ENCODE measurements around the gene FILIP1L. TPM values are rescaled to one million over a fixed set of nuclear protein-coding genes. Genes with fewer than 3 reads are reported as not detected.

FILIP1L gene
- total RNA-seq, 2 experiments from 2014 or later: 1.5 to 1.7 TPM

- Mint-ChIP-seq H3K9me3 (ENCODE audit: insufficient read depth) (no peaks in the 10 kb centered on the region), H3K4me1 (ENCODE audit: low read depth) (peaks cover 5% of the 10 kb centered on the region), H3K4me3 (no peak overlapping the region), H3K36me3 (ENCODE audit: low read depth) (peaks cover 8% of the 10 kb centered on the region), H3K27ac (no peak overlapping the region), H3K27me3 (ENCODE audit: low read depth) (no peaks in the 10 kb centered on the region)
- ChIA-PET POLR2A (no interaction called here), CTCF (no interaction called here)
- ATAC-seq (no peak), DNase-seq (no peak)
These were observed 193.6 kb downstream of the FILIP1L start for GRCh38 chr3:99920481-99921376.

GRCh38 chr3:99919694-99920093, 194.6 kb downstream of the FILIP1L start:
- POLR2A ChIA-PET: no interaction called here
- Mint-ChIP-seq H3K4me1 (ENCODE audit: low read depth) (peaks cover 5% of the 10 kb centered on the region), H3K27me3 (ENCODE audit: low read depth) (no peaks in the 10 kb centered on the region), H3K4me3 (no peak overlapping the region), H3K27ac (no peak overlapping the region), H3K9me3 (ENCODE audit: insufficient read depth) (no peaks in the 10 kb centered on the region), H3K36me3 (ENCODE audit: low read depth) (peaks cover 6% of the 10 kb centered on the region)
- CTCF ChIA-PET: no interaction called here
- DNase-seq (no peak), ATAC-seq (no peak)

- H3K27me3 Mint-ChIP-seq (ENCODE audit: low read depth): no peaks in the 10 kb centered on the region
- no peak for ATAC-seq
- no peaks in the 10 kb centered on the region for H3K9me3 Mint-ChIP-seq (ENCODE audit: insufficient read depth)
- ChIA-PET CTCF (interaction anchor here (1.0 kb wide), 1 partner anchor 9 kb away, joined by 3 read pairs; no protein-coding TSS in a partner anchor), POLR2A (interaction anchor here (0.5 kb wide), 1 partner anchor 77 kb away, joined by 3 read pairs; no protein-coding TSS in a partner anchor)
- H3K27ac Mint-ChIP-seq: no peak overlapping the region
- no peak for DNase-seq
- peaks cover 5% of the 10 kb centered on the region for H3K4me1 Mint-ChIP-seq (ENCODE audit: low read depth)
- no peak overlapping the region for H3K4me3 Mint-ChIP-seq
- H3K36me3 Mint-ChIP-seq (ENCODE audit: low read depth): peaks cover 6% of the 10 kb centered on the region
These were observed 195.6 kb downstream of the FILIP1L start for GRCh38 chr3:99918715-99919114.

GRCh38 chr3:99915906-99916432, 198.3 kb downstream of the FILIP1L start:
- DNase-seq (no peak), ATAC-seq (no peak)
- CTCF ChIA-PET: interaction anchor here (1.2 kb wide), 1 partner anchor 13 kb away, joined by 3 read pairs; no protein-coding TSS in a partner anchor
- H3K4me3 Mint-ChIP-seq: no peak overlapping the region
- no peaks in the 10 kb centered on the region for H3K9me3 Mint-ChIP-seq (ENCODE audit: insufficient read depth)
- peaks cover 2% of the 10 kb centered on the region for H3K4me1 Mint-ChIP-seq (ENCODE audit: low read depth)
- POLR2A ChIA-PET: no interaction called here
- no peak overlapping the region for H3K27ac Mint-ChIP-seq
- no peaks in the 10 kb centered on the region for H3K27me3 Mint-ChIP-seq (ENCODE audit: low read depth)
- peaks cover 3% of the 10 kb centered on the region for H3K36me3 Mint-ChIP-seq (ENCODE audit: low read depth)

- ATAC-seq: no peak
- H3K9me3 Mint-ChIP-seq (ENCODE audit: insufficient read depth): no peaks in the 10 kb centered on the region
- no peak overlapping the region for H3K4me3 Mint-ChIP-seq
- DNase-seq: no peak
- ChIA-PET CTCF (no interaction called here), POLR2A (no interaction called here)
- no peaks in the 10 kb centered on the region for H3K4me1 Mint-ChIP-seq (ENCODE audit: low read depth)
- no peaks in the 10 kb centered on the region for H3K36me3 Mint-ChIP-seq (ENCODE audit: low read depth)
- no peaks in the 10 kb centered on the region for H3K27me3 Mint-ChIP-seq (ENCODE audit: low read depth)
- H3K27ac Mint-ChIP-seq: no peak overlapping the region
These were observed 202.9 kb downstream of the FILIP1L start for GRCh38 chr3:99911433-99911832.

GRCh38 chr3:99910752-99911290, 203.5 kb downstream of the FILIP1L start:
- CTCF ChIA-PET: no interaction called here
- Mint-ChIP-seq H3K4me1 (ENCODE audit: low read depth) (no peaks in the 10 kb centered on the region), H3K27me3 (ENCODE audit: low read depth) (no peaks in the 10 kb centered on the region), H3K36me3 (ENCODE audit: low read depth) (no peaks in the 10 kb centered on the region), H3K4me3 (no peak overlapping the region), H3K27ac (no peak overlapping the region), H3K9me3 (ENCODE audit: insufficient read depth) (no peaks in the 10 kb centered on the region)
- POLR2A ChIA-PET: no interaction called here
- no peak for ATAC-seq
- no peak for DNase-seq

GRCh38 chr3:99909714-99910495, 204.4 kb downstream of the FILIP1L start:
- H3K27me3 Mint-ChIP-seq (ENCODE audit: low read depth): no peaks in the 10 kb centered on the region
- DNase-seq: no peak
- CTCF ChIA-PET: interaction anchor here (0.6 to 1.3 kb wide), 3 partner anchors 9 to 78 kb away, joined by 3 read pairs; no protein-coding TSS in a partner anchor
- no peaks in the 10 kb centered on the region for H3K36me3 Mint-ChIP-seq (ENCODE audit: low read depth)
- no peak overlapping the region for H3K27ac Mint-ChIP-seq
- POLR2A ChIA-PET: no interaction called here
- H3K4me3 Mint-ChIP-seq: no peak overlapping the region
- no peaks in the 10 kb centered on the region for H3K4me1 Mint-ChIP-seq (ENCODE audit: low read depth)
- H3K9me3 Mint-ChIP-seq (ENCODE audit: insufficient read depth): no peaks in the 10 kb centered on the region
- no peak for ATAC-seq

- ChIA-PET CTCF (interaction anchor here (1.2 to 2.0 kb wide), 3 partner anchors 16 to 346 kb away, joined by 3 to 4 read pairs (median 3); no protein-coding TSS in a partner anchor), POLR2A (no interaction called here)
- ATAC-seq (no peak), DNase-seq (no peak)
- no peaks in the 10 kb centered on the region for H3K27me3 Mint-ChIP-seq (ENCODE audit: low read depth)
- H3K4me3 Mint-ChIP-seq: no peak overlapping the region
- H3K9me3 Mint-ChIP-seq (ENCODE audit: insufficient read depth): no peaks in the 10 kb centered on the region
- no peaks in the 10 kb centered on the region for H3K36me3 Mint-ChIP-seq (ENCODE audit: low read depth)
- H3K27ac Mint-ChIP-seq: no peak overlapping the region
- H3K4me1 Mint-ChIP-seq (ENCODE audit: low read depth): no peaks in the 10 kb centered on the region
These were observed 206.2 kb downstream of the FILIP1L start for GRCh38 chr3:99907959-99908544.

GRCh38 chr3:99903869-99904268, 210.4 kb downstream of the FILIP1L start:
- Mint-ChIP-seq H3K4me1 (ENCODE audit: low read depth) (no peaks in the 10 kb centered on the region), H3K27ac (no peak overlapping the region), H3K36me3 (ENCODE audit: low read depth) (no peaks in the 10 kb centered on the region), H3K9me3 (ENCODE audit: insufficient read depth) (no peaks in the 10 kb centered on the region), H3K27me3 (ENCODE audit: low read depth) (no peaks in the 10 kb centered on the region), H3K4me3 (no peak overlapping the region)
- ChIA-PET CTCF (interaction anchor here (1.3 kb wide), 1 partner anchor 57 kb away, joined by 3 read pairs; no protein-coding TSS in a partner anchor), POLR2A (no interaction called here)
- no peak for DNase-seq
- no peak for ATAC-seq

- Mint-ChIP-seq H3K4me1 (ENCODE audit: low read depth) (no peaks in the 10 kb centered on the region), H3K27me3 (ENCODE audit: low read depth) (no peaks in the 10 kb centered on the region), H3K9me3 (ENCODE audit: insufficient read depth) (no peaks in the 10 kb centered on the region), H3K27ac (no peak overlapping the region), H3K4me3 (no peak overlapping the region), H3K36me3 (ENCODE audit: low read depth) (no peaks in the 10 kb centered on the region)
- DNase-seq (no peak), ATAC-seq (no peak)
- POLR2A ChIA-PET: no interaction called here
- CTCF ChIA-PET: no interaction called here
These were observed 212.2 kb downstream of the FILIP1L start for GRCh38 chr3:99902091-99902490.

GRCh38 chr3:99901200-99901926, 212.9 kb downstream of the FILIP1L start:
- Mint-ChIP-seq H3K27ac (no peak overlapping the region), H3K9me3 (ENCODE audit: insufficient read depth) (no peaks in the 10 kb centered on the region), H3K4me1 (ENCODE audit: low read depth) (peaks cover under 1% of the 10 kb centered on the region), H3K27me3 (ENCODE audit: low read depth) (no peaks in the 10 kb centered on the region), H3K4me3 (no peak overlapping the region), H3K36me3 (ENCODE audit: low read depth) (no peaks in the 10 kb centered on the region)
- CTCF ChIA-PET: interaction anchor here (1.0 kb wide), 1 partner anchor 353 kb away, joined by 3 read pairs; no protein-coding TSS in a partner anchor
- no peak for ATAC-seq
- POLR2A ChIA-PET: no interaction called here
- DNase-seq: no peak
